Panc1 (cell line): ENCODE results near the gene DONSON. TPM values are rescaled to one million over a fixed set of nuclear protein-coding genes. Genes with fewer than 3 reads are reported as not detected.

Experiments used
- ATAC-seq: fragments of 200-7000 bp; cut with Tn5 transposase; 2 replicates; pipeline ENCODE4 v1.9.1; 2020; ENCODE audit warnings: mild to moderate bottlenecking, moderate library complexity
- BruUV-seq: library from RNA; stranded (reverse); fragments of 400-500 nt; replicated peaks from 2 replicates; lab custom pipeline; 2021; lab: Mats Ljungman, UMichigan
- CTCF ChIA-PET: fragments of 300-600 bp; sonication (Branson Sonifier 250); formaldehyde crosslinking; loops from one replicate; lab custom pipeline; 2022; ENCODE audit warnings: antibody characterized with exemption; lab: Charles Lee
- POLR2A ChIA-PET: fragments of 300-600 bp; sonication (Branson Sonifier 250); formaldehyde crosslinking; loops from one replicate; lab custom pipeline; 2022; ENCODE audit warnings: antibody characterized with exemption; lab: Charles Lee
- DNase-seq: peaks from one replicate; pipeline ENCODE4 v3.0.0-alpha.2; 2010; ENCODE audit warnings: low read depth, low spot score
- H3K27ac ChIP-seq: 2 replicates; pipeline ENCODE4 v1.5.1; 2011; ENCODE audit warnings: mild to moderate bottlenecking, low read length, inconsistent platforms
- H3K27me3 ChIP-seq: fragments of 200-500 bp; sonication (Bioruptor generic); 2 replicates; pipeline ENCODE4 v1.6.0; 2014; ENCODE audit warnings: low read length, inconsistent platforms; ENCODE audit not compliant: control insufficient read depth, insufficient read depth
- H3K36me3 ChIP-seq: fragments of 200-500 bp; sonication (Bioruptor generic); 2 replicates; pipeline ENCODE4 v1.5.1; 2014; ENCODE audit warnings: inconsistent platforms, mild to moderate bottlenecking, low read length, moderate library complexity; ENCODE audit not compliant: control insufficient read depth, insufficient read depth
- H3K4me1 ChIP-seq: 2 replicates; pipeline ENCODE4 v1.5.1; 2011; ENCODE audit warnings: inconsistent platforms, mild to moderate bottlenecking, low read length, moderate library complexity; ENCODE audit not compliant: control insufficient read depth, insufficient read depth
- H3K4me3 ChIP-seq, 2 experiments: 2 replicates each; pipeline ENCODE4 v1.5.1; 2011 to 2012; ENCODE audit warnings: low read depth in 2 of 2, low read length in 2 of 2, mild to moderate bottlenecking in 2 of 2, inconsistent platforms in 1 of 2, moderate library complexity in 1 of 2
- H3K9me3 ChIP-seq: fragments of 200-500 bp; sonication (Bioruptor generic); 2 replicates; pipeline ENCODE4 v1.5.1; 2014; ENCODE audit warnings: low read depth, mild to moderate bottlenecking, inconsistent platforms, low read length, moderate library complexity; ENCODE audit not compliant: control insufficient read depth, insufficient read depth
- POLR2AphosphoS5 ChIP-seq: IDR thresholded peaks from 2 replicates; pipeline ENCODE4 v1.6.1; 2012; ENCODE audit warnings: mild to moderate bottlenecking, low read depth, low read length, moderate library complexity
- SIN3A ChIP-seq: IDR thresholded peaks from 2 replicates; pipeline ENCODE4 v1.6.1; 2012; ENCODE audit warnings: low read depth, mild to moderate bottlenecking, low read length, moderate library complexity, borderline replicate concordance; ENCODE audit not compliant: insufficient read depth
- TCF7L2 ChIP-seq: IDR thresholded peaks from 2 replicates; pipeline ENCODE4 v1.6.1; 2011; ENCODE audit warnings: mild to moderate bottlenecking, low read depth, low read length, inconsistent platforms
- in situ Hi-C: cut with HindIII; loops from 2 replicates; pipeline ENCODE4 v1.10.0; 2016; ENCODE audit warnings: low sequenced_read_pairs, low pct_unique_long_range_greater_than_20kb
- intact Hi-C: fragments of 100-400 bp; cut with micrococcal nuclease; formaldehyde crosslinking; loops from one replicate; pipeline ENCODE4 v1.10.0; 2022; ENCODE audit not compliant: unreplicated experiment
- total RNA-seq: library from RNA; stranded (reverse); gene quantifications from one replicate; pipeline ENCODE4 v1.2.1, GENCODE V29; 2021; ENCODE audit not compliant: unreplicated experiment
- TF ChIP-seq, protein P1 (sequence below), 2 experiments: IDR thresholded peaks; 2 replicates each; pipeline ENCODE4 v1.6.1; 2011 to 2012; ENCODE audit warnings: low read depth in 2 of 2, control low read depth in 1 of 2, low read length in 1 of 2, mild to moderate bottlenecking in 1 of 2, moderate library complexity in 1 of 2; ENCODE audit not compliant: insufficient read depth in 1 of 2
- TF ChIP-seq, protein P2 (sequence below): fragments of 450-650 bp; IDR thresholded peaks from 2 replicates; pipeline ENCODE4 v1.5.1; 2017; ENCODE audit warnings: mild to moderate bottlenecking

The DONSON gene
- total RNA-seq, 1 experiment from 2014 or later = 21.9 TPM

DNA sequence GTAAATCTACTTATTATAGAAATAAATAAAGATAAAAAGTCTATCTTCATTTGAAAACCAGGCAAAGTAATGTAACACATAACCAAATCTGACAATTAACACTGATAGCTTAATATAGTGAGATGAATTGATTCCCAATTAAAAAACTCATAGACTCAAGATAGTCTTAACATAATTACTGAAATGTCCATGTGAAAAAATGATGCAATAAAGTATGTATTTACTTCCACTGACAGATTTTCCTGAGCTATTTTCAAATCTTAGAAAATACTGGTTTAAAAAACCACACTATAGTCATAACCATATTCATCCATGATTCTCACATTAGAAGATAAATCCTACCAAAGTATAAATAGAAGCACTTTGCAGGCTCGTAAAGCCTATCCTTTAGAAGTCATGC is 9.6 kb upstream of the DONSON start:
- no peak for DNase-seq
- TF ChIP-seq SIN3A (no peak), TCF7L2 (no peak)
- TF ChIP-seq, protein P1, sequence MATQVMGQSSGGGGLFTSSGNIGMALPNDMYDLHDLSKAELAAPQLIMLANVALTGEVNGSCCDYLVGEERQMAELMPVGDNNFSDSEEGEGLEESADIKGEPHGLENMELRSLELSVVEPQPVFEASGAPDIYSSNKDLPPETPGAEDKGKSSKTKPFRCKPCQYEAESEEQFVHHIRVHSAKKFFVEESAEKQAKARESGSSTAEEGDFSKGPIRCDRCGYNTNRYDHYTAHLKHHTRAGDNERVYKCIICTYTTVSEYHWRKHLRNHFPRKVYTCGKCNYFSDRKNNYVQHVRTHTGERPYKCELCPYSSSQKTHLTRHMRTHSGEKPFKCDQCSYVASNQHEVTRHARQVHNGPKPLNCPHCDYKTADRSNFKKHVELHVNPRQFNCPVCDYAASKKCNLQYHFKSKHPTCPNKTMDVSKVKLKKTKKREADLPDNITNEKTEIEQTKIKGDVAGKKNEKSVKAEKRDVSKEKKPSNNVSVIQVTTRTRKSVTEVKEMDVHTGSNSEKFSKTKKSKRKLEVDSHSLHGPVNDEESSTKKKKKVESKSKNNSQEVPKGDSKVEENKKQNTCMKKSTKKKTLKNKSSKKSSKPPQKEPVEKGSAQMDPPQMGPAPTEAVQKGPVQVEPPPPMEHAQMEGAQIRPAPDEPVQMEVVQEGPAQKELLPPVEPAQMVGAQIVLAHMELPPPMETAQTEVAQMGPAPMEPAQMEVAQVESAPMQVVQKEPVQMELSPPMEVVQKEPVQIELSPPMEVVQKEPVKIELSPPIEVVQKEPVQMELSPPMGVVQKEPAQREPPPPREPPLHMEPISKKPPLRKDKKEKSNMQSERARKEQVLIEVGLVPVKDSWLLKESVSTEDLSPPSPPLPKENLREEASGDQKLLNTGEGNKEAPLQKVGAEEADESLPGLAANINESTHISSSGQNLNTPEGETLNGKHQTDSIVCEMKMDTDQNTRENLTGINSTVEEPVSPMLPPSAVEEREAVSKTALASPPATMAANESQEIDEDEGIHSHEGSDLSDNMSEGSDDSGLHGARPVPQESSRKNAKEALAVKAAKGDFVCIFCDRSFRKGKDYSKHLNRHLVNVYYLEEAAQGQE (IDR thresholded peaks at IDR 0.05; ENCODE audit: insufficient read depth in 1 of 2, low read depth in 2 of 2, low read length in 1 of 2) = no peak
- no peak overlapping the region for H3K27ac ChIP-seq
- no peaks in the 10 kb centered on the region for H3K4me1 ChIP-seq
- no peaks in the 10 kb centered on the region for H3K9me3 ChIP-seq
- no peaks in the 10 kb centered on the region for H3K27me3 ChIP-seq
- no peak overlapping the region for H3K4me3 ChIP-seq
- no TSS peak for BruUV-seq
- CTCF ChIA-PET = no interaction called here
- intact Hi-C loops = no loop called here
- H3K36me3 ChIP-seq = peaks cover 19% of the 10 kb centered on the region
- in situ Hi-C loops = no loop called here
- no peak for ATAC-seq
- POLR2A ChIA-PET = no interaction called here

DNA sequence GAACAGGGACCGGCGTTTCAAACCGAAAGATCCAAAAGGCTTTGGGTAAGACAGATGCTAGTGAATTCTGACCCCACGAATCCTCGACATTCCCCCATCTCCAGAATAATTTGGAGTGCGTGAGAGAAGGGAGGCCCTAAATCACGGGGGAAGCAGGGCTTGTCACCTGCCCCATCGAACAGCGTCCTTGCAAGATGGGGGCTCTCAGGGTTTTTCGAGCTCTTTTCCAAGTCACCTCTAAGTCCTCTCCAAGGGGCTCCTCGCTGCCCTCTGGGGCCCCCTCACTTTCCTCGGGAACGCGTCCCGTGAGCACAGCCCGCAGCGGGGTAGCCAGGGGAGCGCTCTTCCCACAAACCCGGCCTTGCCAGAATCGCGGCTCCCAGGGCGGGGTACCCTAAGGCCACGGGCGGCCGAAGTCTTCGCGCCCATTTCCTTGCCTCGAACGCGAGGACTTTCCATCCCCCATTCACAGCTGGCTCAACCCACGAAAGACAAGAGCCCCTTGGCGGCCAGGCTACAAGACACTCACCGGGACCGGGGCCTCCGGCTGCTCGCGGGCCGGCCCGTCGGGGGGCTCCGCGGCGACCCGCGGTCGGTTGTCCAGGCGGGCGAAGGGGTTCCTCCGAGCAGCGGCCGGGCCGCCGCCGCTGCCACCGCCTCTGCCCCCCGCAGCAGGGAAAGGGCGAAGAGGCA is 546 bp downstream of the DONSON start:
- Histone ChIP-seq H3K27me3 (no peaks in the 10 kb centered on the region), H3K9me3 (no peaks in the 10 kb centered on the region), H3K27ac (peak overlapping the region; percentile 88), H3K4me1 (peaks cover 14% of the 10 kb centered on the region), H3K4me3 (peak overlapping the region; percentile 67 to 79), H3K36me3 (peaks cover 10% of the 10 kb centered on the region; the same call in 1 of the 2 replicates)
- BruUV-seq = no TSS peak
- in situ Hi-C loops = no loop called here
- ATAC-seq (peak; percentile 49), DNase-seq (no peak)
- POLR2A ChIA-PET = interaction anchor here (0.7 kb wide), 1 partner anchor 327 kb away, joined by 3 read pairs; the partner anchor contains the start of gene ATP5PO
- TF ChIP-seq TCF7L2 = no peak
- TF ChIP-seq, protein P1 (IDR thresholded peaks at IDR 0.05; ENCODE audit: insufficient read depth in 1 of 2, low read depth in 2 of 2, low read length in 1 of 2) = no peak
- TF ChIP-seq POLR2AphosphoS5 = no peak
- TF ChIP-seq, protein P2, sequence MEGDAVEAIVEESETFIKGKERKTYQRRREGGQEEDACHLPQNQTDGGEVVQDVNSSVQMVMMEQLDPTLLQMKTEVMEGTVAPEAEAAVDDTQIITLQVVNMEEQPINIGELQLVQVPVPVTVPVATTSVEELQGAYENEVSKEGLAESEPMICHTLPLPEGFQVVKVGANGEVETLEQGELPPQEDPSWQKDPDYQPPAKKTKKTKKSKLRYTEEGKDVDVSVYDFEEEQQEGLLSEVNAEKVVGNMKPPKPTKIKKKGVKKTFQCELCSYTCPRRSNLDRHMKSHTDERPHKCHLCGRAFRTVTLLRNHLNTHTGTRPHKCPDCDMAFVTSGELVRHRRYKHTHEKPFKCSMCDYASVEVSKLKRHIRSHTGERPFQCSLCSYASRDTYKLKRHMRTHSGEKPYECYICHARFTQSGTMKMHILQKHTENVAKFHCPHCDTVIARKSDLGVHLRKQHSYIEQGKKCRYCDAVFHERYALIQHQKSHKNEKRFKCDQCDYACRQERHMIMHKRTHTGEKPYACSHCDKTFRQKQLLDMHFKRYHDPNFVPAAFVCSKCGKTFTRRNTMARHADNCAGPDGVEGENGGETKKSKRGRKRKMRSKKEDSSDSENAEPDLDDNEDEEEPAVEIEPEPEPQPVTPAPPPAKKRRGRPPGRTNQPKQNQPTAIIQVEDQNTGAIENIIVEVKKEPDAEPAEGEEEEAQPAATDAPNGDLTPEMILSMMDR = no peak
- TF ChIP-seq SIN3A = no peak
- CTCF ChIA-PET = interaction anchor here (0.8 kb wide), 1 partner anchor 314 kb away, joined by 3 read pairs; no protein-coding TSS in a partner anchor
- intact Hi-C loops = no loop called here
